Transverse colon (tissue), 4 donors: ENCODE data around the gene KLHL10. TPM values are rescaled to one million over a fixed set of nuclear protein-coding genes. Genes with fewer than 3 reads are reported as not detected.

Source experiments
- DNase-seq: peaks from one replicate; pipeline ENCODE4 v3.0.0-alpha.2; 2019
- H3K27ac ChIP-seq, 4 donors: fragments of 200-600 bp; sonication (generic); 2 replicates each; pipeline ENCODE4 v1.5.1; 2016 to 2018; ENCODE audit warnings: inconsistent platforms in 4 of 4
- H3K27me3 ChIP-seq: fragments of 200-600 bp; sonication (generic); 2 replicates; pipeline ENCODE4 v1.5.1; 2017; ENCODE audit warnings: inconsistent platforms
- H3K36me3 ChIP-seq, 4 donors: fragments of 200-600 bp; sonication (generic); 2 replicates each; pipeline ENCODE4 v1.5.1; 2017 to 2019; ENCODE audit warnings: inconsistent platforms in 4 of 4
- H3K4me1 ChIP-seq, 4 donors: fragments of 200-600 bp; sonication (generic); 2 replicates each; pipeline ENCODE4 v1.5.1; 2017 to 2020; ENCODE audit warnings: inconsistent platforms in 4 of 4
- H3K4me3 ChIP-seq, 4 donors: fragments of 200-600 bp; sonication (generic); 1 replicate in 1 of 4; 2 replicates in 3 of 4; pipeline versions ENCODE4 v1.5.1 to v1.6.1; 2017 to 2019; ENCODE audit warnings: inconsistent platforms in 4 of 4
- H3K9me3 ChIP-seq, 2 donors: fragments of 200-600 bp; sonication (generic); 2 replicates each; pipeline ENCODE4 v1.5.1; 2017 to 2019; ENCODE audit warnings: inconsistent platforms in 2 of 2
- CTCF ChIP-seq, 5 experiments: fragments of 200-600 bp in 3 of 5; fragments of 450-650 bp in 2 of 5; sonication (generic) in 3 of 5; IDR thresholded peaks; 1 replicate in 2 of 5; 2 replicates in 3 of 5; pipeline ENCODE4 v1.5.1; 2016 to 2017; ENCODE audit warnings: antibody characterized with exemption in 5 of 5, inconsistent platforms in 3 of 5, mild to moderate bottlenecking in 2 of 5, moderate library complexity in 1 of 5
- EP300 ChIP-seq: sonication (generic); formaldehyde crosslinking; IDR thresholded peaks from one replicate; pipeline ENCODE4 v1.6.1; 2017; ENCODE audit warnings: antibody characterized with exemption, low read depth
- POLR2A ChIP-seq: fragments of 450-650 bp; IDR thresholded peaks from one replicate; pipeline ENCODE4 v1.6.1; 2016; ENCODE audit warnings: antibody characterized with exemption, mild to moderate bottlenecking, moderate library complexity
- POLR2AphosphoS5 ChIP-seq, 3 donors: sonication (generic); formaldehyde crosslinking; IDR thresholded peaks; one replicate each; pipeline ENCODE4 v1.6.1; 2016; ENCODE audit warnings: antibody characterized with exemption in 3 of 3
- WGBS, 2 donors: methylation state at CpG; one replicate each; pipeline ENCODE4 v1.1.5; 2018; ENCODE audit warnings: low coverage in 1 of 2; 5-methylcytosine and 5-hydroxymethylcytosine counted together
- in situ Hi-C, 4 donors: fragments of 200-750 bp; cut with MboI; loops; one replicate each; pipeline versions ENCODE4 v1.15.0 to v1.15.1; 2017; ENCODE audit warnings: low sequenced_read_pairs in 3 of 4, low pct_ligation_motif_present in 1 of 4, low pct_unique_long_range_greater_than_20kb in 1 of 4
- intact Hi-C: fragments of 100-400 bp; cut with DNase I; formaldehyde crosslinking; loops from one replicate; pipeline ENCODE4 v1.15.1; 2023; ENCODE audit warnings: low total_unique reads
- total RNA-seq, 4 donors: library from RNA; depleted of rRNA; stranded (reverse); fragments of >200 nt; gene quantifications; one replicate each; pipeline ENCODE4 v1.1.0, GENCODE V29; 2016

The KLHL10 gene
- total RNA-seq, 4 donors from 2014 or later, result 0.32 TPM; not detected in 3

DNA sequence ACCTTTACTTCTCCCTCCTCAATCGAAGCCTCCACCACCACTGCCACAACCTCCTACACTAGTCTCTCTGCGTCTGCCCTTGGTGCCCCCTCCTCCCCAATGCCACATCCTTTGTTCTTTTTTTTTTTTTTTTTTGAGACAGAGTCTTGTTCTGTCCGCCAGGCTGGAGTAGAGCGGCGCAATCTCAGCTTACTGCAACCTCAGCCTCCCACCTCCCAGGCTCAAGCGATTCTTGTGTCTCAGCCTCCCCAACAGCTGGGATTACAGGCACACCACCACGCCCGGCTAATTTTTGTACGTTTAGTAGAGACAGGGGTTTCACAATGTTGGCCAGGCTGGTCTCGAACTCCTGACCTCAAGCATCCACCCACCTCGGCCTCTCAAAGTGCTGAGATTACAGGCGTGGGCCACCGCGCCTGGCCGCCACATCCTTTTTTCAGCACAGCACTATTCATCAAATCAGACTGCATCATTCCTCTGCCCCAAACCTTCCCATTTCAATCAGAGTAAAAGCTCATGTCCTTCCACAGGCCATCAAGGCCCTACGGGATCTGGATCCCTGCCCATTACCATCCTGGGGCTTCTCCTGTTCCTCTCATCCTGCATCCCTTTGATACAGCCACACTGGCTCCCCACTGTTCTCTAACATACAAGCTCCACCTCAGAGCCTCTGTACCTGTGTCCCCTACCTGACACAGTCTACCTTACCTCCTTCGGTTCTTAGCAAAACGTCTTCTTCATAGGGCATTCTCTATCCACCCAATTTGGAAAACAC lies 25.6 kb downstream of the KLHL10 start:
- Histone ChIP-seq H3K27me3 (no peaks in the 10 kb centered on the region), H3K36me3 (peaks cover 0 to 10% (median 3%) of the 10 kb centered on the region in 4 donors), H3K9me3 (no peaks in the 10 kb centered on the region), H3K27ac (no peak overlapping the region), H3K4me3 (peak overlapping the region in 1 of 4 donors; percentile 87), H3K4me1 (peaks cover 12 to 37% (median 19%) of the 10 kb centered on the region in 4 donors)
- 58 to 69% methylated on average over 10 to 18 of the region's 18 CpGs for WGBS, 2 donors
- in situ Hi-C loops (no loop called here), intact Hi-C loops (no loop called here)
- TF ChIP-seq CTCF (IDR thresholded peaks at IDR 0.05) (no peak), EP300 (no peak), POLR2AphosphoS5 (IDR thresholded peaks at IDR 0.05) (no peak), POLR2A (no peak)
- DNase-seq, result no peak

GRCh38 chr17:41864498-41864835 lies 26.8 kb downstream of the KLHL10 start:
- Histone ChIP-seq H3K4me1 (peaks cover 12 to 37% (median 19%) of the 10 kb centered on the region in 4 donors), H3K9me3 (no peaks in the 10 kb centered on the region), H3K4me3 (peak overlapping the region; percentile 70 to 100 (median 87)), H3K36me3 (peaks cover 0 to 10% (median 3%) of the 10 kb centered on the region in 4 donors), H3K27ac (peak overlapping the region; percentile 94 to 98 (median 94)), H3K27me3 (no peaks in the 10 kb centered on the region)
- no peak for DNase-seq
- TF ChIP-seq POLR2A (no peak), POLR2AphosphoS5 (IDR thresholded peaks at IDR 0.05) (no peak), EP300 (no peak), CTCF (IDR thresholded peaks at IDR 0.05) (no peak)
- 1 to 3% methylated on average over 15 to 18 of the region's 25 CpGs for WGBS, 2 donors
- intact Hi-C loops, result no loop called here
- in situ Hi-C loops, result no loop called here

GRCh38 chr17:41864836-41865595 lies 27.4 kb downstream of the KLHL10 start, which contains the start of gene KLHL11:
Gene KLHL11, minus strand, starts transcription at chr17:41865423. Its CDS starts 53 bp downstream, at chr17:41865370.
- H3K4me3 ChIP-seq, result peak within 1 kb of the TSS; percentile 70 to 100 (median 87)
- H3K27me3 ChIP-seq, result no peaks in the 10 kb centered on the region
- peak within 1 kb of the TSS; percentile 94 to 98 (median 94) for H3K27ac ChIP-seq
- TF ChIP-seq EP300 (no peak), CTCF (IDR thresholded peaks at IDR 0.05) (peak in 1 of 5 experiments; percentile 11), POLR2A (peak; percentile 86), POLR2AphosphoS5 (IDR thresholded peaks at IDR 0.05) (peak; percentile 83 to 94 (median 90))
- intact Hi-C loops, result no loop called here
- no peaks in the 10 kb centered on the region for H3K9me3 ChIP-seq
- 1% methylated on average over 57 of the region's 90 CpGs; no CpG with 5 or more reads in 1 of the 2 donors for WGBS, 2 donors
- H3K4me1 ChIP-seq, result peaks cover 12 to 37% (median 19%) of the 10 kb centered on the region in 4 donors
- in situ Hi-C loops, result no loop called here
- peak; percentile 93 for DNase-seq
- H3K36me3 ChIP-seq, result peaks cover 0 to 10% (median 3%) of the 10 kb centered on the region in 4 donors

DNA sequence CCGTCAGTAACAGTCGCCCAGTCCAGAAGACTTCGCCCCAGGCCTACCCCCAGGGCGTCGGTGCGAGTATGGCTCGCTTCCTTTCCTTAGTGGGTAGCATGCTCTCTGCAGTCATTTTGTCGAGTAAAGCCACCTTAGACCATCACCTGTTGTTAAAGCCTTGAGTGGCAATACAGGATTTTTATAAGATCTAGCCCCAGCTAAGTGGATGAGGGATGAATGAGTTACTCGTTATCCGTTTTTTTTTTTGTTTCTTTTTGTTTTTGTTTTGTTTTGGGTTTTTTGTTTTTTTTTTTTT lies 27.9 kb downstream of the KLHL10 start:
- intact Hi-C loops, result no loop called here
- TF ChIP-seq POLR2A (no peak), CTCF (IDR thresholded peaks at IDR 0.05) (no peak), POLR2AphosphoS5 (IDR thresholded peaks at IDR 0.05) (no peak), EP300 (no peak)
- 0 to 1% methylated on average over 7 to 9 of the region's 10 CpGs for WGBS, 2 donors
- Histone ChIP-seq H3K4me3 (peak overlapping the region in 3 of 4 donors; percentile 87 to 100 (median 87)), H3K4me1 (peaks cover 12 to 37% (median 19%) of the 10 kb centered on the region in 4 donors), H3K27me3 (no peaks in the 10 kb centered on the region), H3K27ac (peak overlapping the region; percentile 94 to 98 (median 94)), H3K36me3 (peaks cover 0 to 10% (median 3%) of the 10 kb centered on the region in 4 donors), H3K9me3 (no peaks in the 10 kb centered on the region)
- in situ Hi-C loops, result no loop called here
- no peak for DNase-seq
